ENCODE results near the gene APOA1. TPM values are rescaled to one million over a fixed set of nuclear protein-coding genes. Genes with fewer than 3 reads are reported as not detected.

Gene APOA1
- total and polyA plus RNA-seq, 2 donors (not counting 1 experiment from before 2014, with no cell fraction given): 0.46 TPM; not detected in 1

GRCh38 chr11:116790167-116791001, 47.0 kb downstream of the APOA1 start:
- no peak overlapping the region for H3K27ac ChIP-seq (ENCODE audit: low read length in 2 of 2)
- peaks cover 0 to 14% of the 10 kb centered on the region in 2 experiments for H3K36me3 ChIP-seq (replicated peaks in 1 of 2; ENCODE audit: control extremely low read depth in 1 of 2, control insufficient read depth in 1 of 2, extremely low read depth in 1 of 2, insufficient read depth in 2 of 2, low read length in 1 of 2)
- H3K79me2 ChIP-seq (ENCODE audit: control insufficient read depth, insufficient read depth, low read length): peaks cover 30% of the 10 kb centered on the region
- DNase-seq: no peak
- ChIA-PET CTCF (interaction anchor here (0.6 to 7.1 kb wide), 18 partner anchors 9 to 441 kb away, joined by 3 to 80 read pairs (median 5); partner anchors contain the start of genes APOA1, PCSK7 and SIDT2), POLR2A (no interaction called here)
- H2AFZ ChIP-seq (ENCODE audit: insufficient read depth, low read depth, low read length, poor library complexity, severe bottlenecking): no peak overlapping the region
- peaks cover 7% of the 10 kb centered on the region for H3K27me3 Mint-ChIP-seq
- no peaks in the 10 kb centered on the region for H3K9me3 ChIP-seq (ENCODE audit: control extremely low read depth in 1 of 3, control insufficient read depth in 2 of 3, insufficient read depth in 1 of 3, low read length in 2 of 3)
- no peak for TF ChIP-seq EZH2 (IDR thresholded peaks at IDR 0.05; ENCODE audit: borderline replicate concordance, insufficient read depth, low read depth, low read length, poor library complexity, severe bottlenecking)
- H3K4me3 Mint-ChIP-seq: no peak overlapping the region
- H3K4me1 Mint-ChIP-seq: peaks cover 34% of the 10 kb centered on the region
- intact Hi-C loops (cut with micrococcal nuclease): loop anchor here (1.0 to 10.0 kb wide), 2 partner anchors 46 to 84 kb away; no protein-coding TSS in a partner anchor
- peaks cover 0 to 10% (median 0%) of the 10 kb centered on the region in 4 experiments for H3K27me3 ChIP-seq (replicated peaks in 1 of 4; ENCODE audit: control extremely low read depth in 1 of 4, control insufficient read depth in 3 of 4, insufficient read depth in 4 of 4, low read length in 3 of 4)
- no peak for ATAC-seq (ENCODE audit: low read depth)
- no peaks in the 10 kb centered on the region for H3K9me3 Mint-ChIP-seq (ENCODE audit: insufficient read depth)
- no peak overlapping the region for H3K4me3 ChIP-seq (ENCODE audit: control extremely low read depth in 1 of 5, extremely low read depth in 1 of 5, insufficient read depth in 1 of 5, low read depth in 2 of 5, low read length in 4 of 5)
- H3K9ac ChIP-seq (ENCODE audit: low read length): no peak overlapping the region
- H4K20me1 ChIP-seq (ENCODE audit: control insufficient read depth, insufficient read depth, low read length, poor library complexity, severe bottlenecking): no peaks in the 10 kb centered on the region
- peaks cover 22 to 29% of the 10 kb centered on the region in 2 donors for H3K4me1 ChIP-seq (ENCODE audit: control insufficient read depth in 2 of 2, insufficient read depth in 2 of 2, low read length in 2 of 2)
- no peak overlapping the region for H3K27ac Mint-ChIP-seq
- no peak overlapping the region for H3K4me2 ChIP-seq (replicated peaks; ENCODE audit: low read depth, low read length, poor library complexity, severe bottlenecking)
- WGBS (ENCODE audit: insufficient coverage): 91% methylated on average over 53 of the region's 53 CpGs

- H3K27ac Mint-ChIP-seq: peak overlapping the region; percentile 98
- intact Hi-C loops (cut with micrococcal nuclease): loop anchor here (1.0 to 5.0 kb wide), 4 partner anchors 16 to 538 kb away; partner anchors contain the start of genes CEP164, PCSK7, RNF214 and SIDT2
- no peaks in the 10 kb centered on the region for H3K9me3 ChIP-seq (ENCODE audit: control extremely low read depth in 1 of 3, control insufficient read depth in 2 of 3, insufficient read depth in 1 of 3, low read length in 2 of 3)
- peaks cover 0 to 10% (median 0%) of the 10 kb centered on the region in 4 experiments for H3K27me3 ChIP-seq (replicated peaks in 1 of 4; ENCODE audit: control extremely low read depth in 1 of 4, control insufficient read depth in 3 of 4, insufficient read depth in 4 of 4, low read length in 3 of 4)
- no peak overlapping the region for H3K27ac ChIP-seq (ENCODE audit: low read length in 2 of 2)
- 89% methylated on average over 2 of the region's 4 CpGs for WGBS (ENCODE audit: insufficient coverage)
- H4K20me1 ChIP-seq (ENCODE audit: control insufficient read depth, insufficient read depth, low read length, poor library complexity, severe bottlenecking): no peaks in the 10 kb centered on the region
- no peak overlapping the region for H3K4me2 ChIP-seq (replicated peaks; ENCODE audit: low read depth, low read length, poor library complexity, severe bottlenecking)
- DNase-seq: no peak
- CTCF ChIA-PET: interaction anchor here (5.2 to 7.1 kb wide), 2 partner anchors 48 to 317 kb away, joined by 45 to 80 read pairs; partner anchors contain the start of gene APOA1
- H3K4me3 ChIP-seq (ENCODE audit: control extremely low read depth in 1 of 5, extremely low read depth in 1 of 5, insufficient read depth in 1 of 5, low read depth in 2 of 5, low read length in 4 of 5): no peak overlapping the region
- no peak overlapping the region for H3K9ac ChIP-seq (ENCODE audit: low read length)
- peak overlapping the region; percentile 98 for H3K4me3 Mint-ChIP-seq
- TF ChIP-seq, protein P1, sequence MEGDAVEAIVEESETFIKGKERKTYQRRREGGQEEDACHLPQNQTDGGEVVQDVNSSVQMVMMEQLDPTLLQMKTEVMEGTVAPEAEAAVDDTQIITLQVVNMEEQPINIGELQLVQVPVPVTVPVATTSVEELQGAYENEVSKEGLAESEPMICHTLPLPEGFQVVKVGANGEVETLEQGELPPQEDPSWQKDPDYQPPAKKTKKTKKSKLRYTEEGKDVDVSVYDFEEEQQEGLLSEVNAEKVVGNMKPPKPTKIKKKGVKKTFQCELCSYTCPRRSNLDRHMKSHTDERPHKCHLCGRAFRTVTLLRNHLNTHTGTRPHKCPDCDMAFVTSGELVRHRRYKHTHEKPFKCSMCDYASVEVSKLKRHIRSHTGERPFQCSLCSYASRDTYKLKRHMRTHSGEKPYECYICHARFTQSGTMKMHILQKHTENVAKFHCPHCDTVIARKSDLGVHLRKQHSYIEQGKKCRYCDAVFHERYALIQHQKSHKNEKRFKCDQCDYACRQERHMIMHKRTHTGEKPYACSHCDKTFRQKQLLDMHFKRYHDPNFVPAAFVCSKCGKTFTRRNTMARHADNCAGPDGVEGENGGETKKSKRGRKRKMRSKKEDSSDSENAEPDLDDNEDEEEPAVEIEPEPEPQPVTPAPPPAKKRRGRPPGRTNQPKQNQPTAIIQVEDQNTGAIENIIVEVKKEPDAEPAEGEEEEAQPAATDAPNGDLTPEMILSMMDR (IDR thresholded peaks at IDR 0.05): no peak
- TF ChIP-seq EZH2 (IDR thresholded peaks at IDR 0.05; ENCODE audit: borderline replicate concordance, insufficient read depth, low read depth, low read length, poor library complexity, severe bottlenecking): no peak
- H3K9me3 Mint-ChIP-seq (ENCODE audit: insufficient read depth): no peaks in the 10 kb centered on the region
- H3K36me3 ChIP-seq (replicated peaks in 1 of 2; ENCODE audit: control extremely low read depth in 1 of 2, control insufficient read depth in 1 of 2, extremely low read depth in 1 of 2, insufficient read depth in 2 of 2, low read length in 1 of 2): peaks cover 4 to 28% of the 10 kb centered on the region in 2 experiments
- no peak for ATAC-seq (ENCODE audit: low read depth)
- peak overlapping the region; percentile 96 for H2AFZ ChIP-seq (ENCODE audit: insufficient read depth, low read depth, low read length, poor library complexity, severe bottlenecking)
- POLR2A ChIA-PET: no interaction called here
- peaks cover 22 to 29% of the 10 kb centered on the region in 2 donors for H3K4me1 ChIP-seq (ENCODE audit: control insufficient read depth in 2 of 2, insufficient read depth in 2 of 2, low read length in 2 of 2)
- peaks cover 34% of the 10 kb centered on the region for H3K79me2 ChIP-seq (ENCODE audit: control insufficient read depth, insufficient read depth, low read length)
- peaks cover 37% of the 10 kb centered on the region for H3K4me1 Mint-ChIP-seq
- peaks cover 7% of the 10 kb centered on the region for H3K27me3 Mint-ChIP-seq
Measured at GRCh38 chr11:116788975-116789374, 48.4 kb downstream of the APOA1 start.
